Measurements from ENCODE around the gene THEM4. TPM values are rescaled to one million over a fixed set of nuclear protein-coding genes. Genes with fewer than 3 reads are reported as not detected.

The THEM4 gene
- total RNA-seq, 2 experiments from 2014 or later: 7.2 to 21.5 TPM

DNA sequence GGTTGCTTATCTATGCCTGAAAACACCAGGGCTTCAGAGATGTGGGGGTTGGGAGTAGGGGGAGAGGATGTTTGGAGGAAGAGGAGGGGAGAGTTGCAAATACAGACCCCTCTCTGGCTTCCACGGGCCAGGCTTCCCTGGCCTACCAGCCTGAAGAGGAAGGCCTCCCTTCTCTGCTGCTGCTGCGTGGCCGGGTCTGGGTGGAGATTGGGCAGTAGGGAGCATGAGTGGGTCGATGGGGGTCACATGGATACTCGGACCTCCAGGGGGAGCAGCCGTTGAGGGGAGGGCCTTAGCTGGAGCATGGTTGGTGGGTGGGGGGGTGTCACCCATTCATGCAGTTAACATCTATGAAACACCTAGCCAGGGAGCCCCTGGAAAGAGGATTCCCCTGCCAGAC lies 79.3 kb downstream of the THEM4 start:
- Histone ChIP-seq H3K9me2 (ENCODE audit: insufficient read depth, low read length) (no peaks in the 10 kb centered on the region), H3K4me2 (ENCODE audit: low read length) (no peak overlapping the region), H3K79me2 (ENCODE audit: insufficient read depth, low read depth, low read length) (no peaks in the 10 kb centered on the region), H3K36me3 (ENCODE audit: insufficient read depth, low read length) (no peaks in the 10 kb centered on the region), H2AFZ (ENCODE audit: low read length) (no peak overlapping the region), H3K27ac (ENCODE audit: low read depth, low read length, poor library complexity, severe bottlenecking) (no peak overlapping the region), H3K4me3 (ENCODE audit: low read depth, low read length, poor library complexity, severe bottlenecking) (no peak overlapping the region), H3K4me1 (ENCODE audit: insufficient read depth, low read length, poor library complexity, severe bottlenecking) (peaks cover 11% of the 10 kb centered on the region), H4K20me1 (ENCODE audit: insufficient read depth, low read length) (no peaks in the 10 kb centered on the region), H3K9me3 (ENCODE audit: low read length) (no peaks in the 10 kb centered on the region)
- CTCF ChIA-PET (ENCODE audit: unreplicated experiment): interaction anchor here (0.6 kb wide), 2 partner anchors 10 to 236 kb away, joined by 4 to 13 read pairs; no protein-coding TSS in a partner anchor
- no TSS peak for BruUV-seq (replicated peaks)
- no peak for TF ChIP-seq EZH2phosphoT487 (IDR thresholded peaks at IDR 0.05; ENCODE audit: borderline replicate concordance, low read depth, low read length)
- TF ChIP-seq, protein P1, sequence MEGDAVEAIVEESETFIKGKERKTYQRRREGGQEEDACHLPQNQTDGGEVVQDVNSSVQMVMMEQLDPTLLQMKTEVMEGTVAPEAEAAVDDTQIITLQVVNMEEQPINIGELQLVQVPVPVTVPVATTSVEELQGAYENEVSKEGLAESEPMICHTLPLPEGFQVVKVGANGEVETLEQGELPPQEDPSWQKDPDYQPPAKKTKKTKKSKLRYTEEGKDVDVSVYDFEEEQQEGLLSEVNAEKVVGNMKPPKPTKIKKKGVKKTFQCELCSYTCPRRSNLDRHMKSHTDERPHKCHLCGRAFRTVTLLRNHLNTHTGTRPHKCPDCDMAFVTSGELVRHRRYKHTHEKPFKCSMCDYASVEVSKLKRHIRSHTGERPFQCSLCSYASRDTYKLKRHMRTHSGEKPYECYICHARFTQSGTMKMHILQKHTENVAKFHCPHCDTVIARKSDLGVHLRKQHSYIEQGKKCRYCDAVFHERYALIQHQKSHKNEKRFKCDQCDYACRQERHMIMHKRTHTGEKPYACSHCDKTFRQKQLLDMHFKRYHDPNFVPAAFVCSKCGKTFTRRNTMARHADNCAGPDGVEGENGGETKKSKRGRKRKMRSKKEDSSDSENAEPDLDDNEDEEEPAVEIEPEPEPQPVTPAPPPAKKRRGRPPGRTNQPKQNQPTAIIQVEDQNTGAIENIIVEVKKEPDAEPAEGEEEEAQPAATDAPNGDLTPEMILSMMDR (conservative IDR thresholded peaks at IDR 0.05; ENCODE audit: low read length): no peak
- DNase-seq (ENCODE audit: low spot score): no peak
- intact Hi-C loops (cut with micrococcal nuclease; ENCODE audit: unreplicated experiment): loop anchor here (5.0 kb wide), 1 partner anchor 388 kb away; no protein-coding TSS in a partner anchor
- POLR2A ChIA-PET: no interaction called here

DNA sequence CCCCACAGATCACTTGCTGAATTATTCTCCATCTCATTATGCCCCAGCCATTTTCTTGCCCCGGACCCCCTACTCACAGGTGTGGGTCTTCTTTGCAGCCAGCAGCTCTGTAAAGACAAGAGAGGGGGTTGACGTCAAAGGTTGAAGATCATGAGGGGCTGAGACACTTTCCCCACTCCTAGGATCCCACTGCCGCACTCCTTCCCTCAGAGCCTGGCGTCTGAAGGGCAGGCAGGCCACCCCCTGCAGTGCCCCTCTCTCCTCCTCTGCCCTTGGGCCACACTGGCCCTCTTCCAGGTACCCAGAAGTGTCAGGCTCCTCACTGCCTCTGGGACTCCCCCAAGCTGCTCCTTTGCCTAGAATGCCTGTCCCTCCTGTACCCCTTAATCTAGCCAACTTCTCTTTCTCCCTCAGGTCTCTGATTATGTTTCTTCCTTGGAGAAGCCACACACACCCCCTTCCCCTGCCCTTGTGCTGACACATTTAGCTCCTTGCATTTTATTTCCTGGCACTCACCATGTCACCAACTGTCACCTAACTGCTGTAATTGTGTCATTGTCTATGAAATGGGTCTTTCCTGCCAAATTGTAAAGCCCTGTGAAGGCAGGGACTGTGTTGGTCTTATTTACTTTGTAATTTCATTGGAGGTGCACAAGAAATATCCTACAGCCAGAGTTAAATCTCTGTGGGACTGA lies 79.8 kb downstream of the THEM4 start:
- Histone ChIP-seq H3K36me3 (ENCODE audit: insufficient read depth, low read length) (no peaks in the 10 kb centered on the region), H3K4me2 (ENCODE audit: low read length) (no peak overlapping the region), H3K9me3 (ENCODE audit: low read length) (no peaks in the 10 kb centered on the region), H3K4me3 (ENCODE audit: low read depth, low read length, poor library complexity, severe bottlenecking) (no peak overlapping the region), H2AFZ (ENCODE audit: low read length) (no peak overlapping the region), H3K4me1 (ENCODE audit: insufficient read depth, low read length, poor library complexity, severe bottlenecking) (peaks cover 11% of the 10 kb centered on the region), H3K27ac (ENCODE audit: low read depth, low read length, poor library complexity, severe bottlenecking) (no peak overlapping the region), H4K20me1 (ENCODE audit: insufficient read depth, low read length) (no peaks in the 10 kb centered on the region), H3K9me2 (ENCODE audit: insufficient read depth, low read length) (no peaks in the 10 kb centered on the region), H3K79me2 (ENCODE audit: insufficient read depth, low read depth, low read length) (no peaks in the 10 kb centered on the region)
- intact Hi-C loops (cut with micrococcal nuclease; ENCODE audit: unreplicated experiment): loop anchor here (5.0 kb wide), 1 partner anchor 387 kb away; no protein-coding TSS in a partner anchor
- no peak for TF ChIP-seq EZH2phosphoT487 (IDR thresholded peaks at IDR 0.05; ENCODE audit: borderline replicate concordance, low read depth, low read length)
- TF ChIP-seq, protein P1 (conservative IDR thresholded peaks at IDR 0.05; ENCODE audit: low read length): no peak
- BruUV-seq (replicated peaks): no TSS peak
- DNase-seq (ENCODE audit: low spot score): no peak
- ChIA-PET POLR2A (no interaction called here), CTCF (ENCODE audit: unreplicated experiment) (no interaction called here)

DNA sequence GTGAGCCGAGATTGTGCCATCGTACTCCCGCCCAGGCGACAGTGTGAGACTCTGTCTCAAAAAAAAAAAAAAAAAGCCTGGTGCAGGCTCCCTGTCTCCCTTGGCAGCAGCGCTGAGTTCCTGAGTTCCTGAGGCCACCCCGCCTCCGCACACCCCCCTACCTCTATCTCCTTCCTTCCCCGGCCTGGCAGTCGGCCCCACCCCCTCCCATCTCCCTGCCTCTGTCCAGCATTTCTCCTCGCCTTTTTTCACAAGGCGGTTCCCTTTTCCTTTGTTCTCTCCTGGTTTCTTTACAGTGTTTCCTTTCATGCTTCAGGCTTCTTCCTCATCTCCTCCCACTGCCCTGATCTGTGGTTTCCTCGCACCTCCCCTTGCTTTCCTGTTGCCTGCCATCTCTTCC lies 80.4 kb downstream of the THEM4 start:
- ChIA-PET POLR2A (no interaction called here), CTCF (ENCODE audit: unreplicated experiment) (interaction anchor here (0.7 kb wide), 1 partner anchor 87 kb away, joined by 3 read pairs; no protein-coding TSS in a partner anchor)
- TF ChIP-seq EZH2phosphoT487 (IDR thresholded peaks at IDR 0.05; ENCODE audit: borderline replicate concordance, low read depth, low read length): no peak
- TF ChIP-seq, protein P1 (conservative IDR thresholded peaks at IDR 0.05; ENCODE audit: low read length): no peak
- H3K4me3 ChIP-seq (ENCODE audit: low read depth, low read length, poor library complexity, severe bottlenecking): no peak overlapping the region
- no peaks in the 10 kb centered on the region for H4K20me1 ChIP-seq (ENCODE audit: insufficient read depth, low read length)
- peaks cover 11% of the 10 kb centered on the region for H3K4me1 ChIP-seq (ENCODE audit: insufficient read depth, low read length, poor library complexity, severe bottlenecking)
- no peak overlapping the region for H3K4me2 ChIP-seq (ENCODE audit: low read length)
- no peaks in the 10 kb centered on the region for H3K79me2 ChIP-seq (ENCODE audit: insufficient read depth, low read depth, low read length)
- no peak for DNase-seq (ENCODE audit: low spot score)
- H3K27ac ChIP-seq (ENCODE audit: low read depth, low read length, poor library complexity, severe bottlenecking): no peak overlapping the region
- no peaks in the 10 kb centered on the region for H3K36me3 ChIP-seq (ENCODE audit: insufficient read depth, low read length)
- no peaks in the 10 kb centered on the region for H3K9me2 ChIP-seq (ENCODE audit: insufficient read depth, low read length)
- intact Hi-C loops (cut with micrococcal nuclease; ENCODE audit: unreplicated experiment): no loop called here
- no peaks in the 10 kb centered on the region for H3K9me3 ChIP-seq (ENCODE audit: low read length)
- BruUV-seq (replicated peaks): no TSS peak
- no peak overlapping the region for H2AFZ ChIP-seq (ENCODE audit: low read length)
